ENCODE measurements around the gene PSMC3IP.

Gene PSMC3IP

GRCh38 chr17:42584880-42585279, 7.4 kb upstream of the PSMC3IP start:
- Histone ChIP-seq H3K4me1 (ENCODE audit: control insufficient read depth, insufficient read depth, low read depth, low read length) (no peaks in the 10 kb centered on the region), H2BK15ac (ENCODE audit: low read depth, poor library complexity, severe bottlenecking) (no peak overlapping the region), H3K4me3 (ENCODE audit: insufficient read depth in 1 of 2, low read depth in 1 of 2, low read length in 2 of 2) (no peak overlapping the region), H2BK120ac (ENCODE audit: low read depth, low read length) (no peak overlapping the region), H2AFZ (ENCODE audit: low read depth, low read length) (no peak overlapping the region), H3K27me3 (ENCODE audit: control insufficient read depth in 1 of 2, insufficient read depth in 1 of 2, low read length in 2 of 2) (no peaks in the 10 kb centered on the region), H2AK5ac (ENCODE audit: low read length, severe bottlenecking) (no peak overlapping the region), H3K18ac (ENCODE audit: low read depth in 1 of 2, low read length in 2 of 2) (no peak overlapping the region), H3K79me1 (replicated peaks; ENCODE audit: low read length, poor library complexity, severe bottlenecking) (peaks cover 29% of the 10 kb centered on the region), H3K27ac (ENCODE audit: low read length, poor library complexity, severe bottlenecking) (no peak overlapping the region), H3K4me2 (ENCODE audit: low read length, poor library complexity, severe bottlenecking) (no peak overlapping the region), H3K4ac (ENCODE audit: low read depth in 1 of 2, low read length in 2 of 2) (no peak overlapping the region), H4K8ac (ENCODE audit: low read length) (no peak overlapping the region), H3K23ac (ENCODE audit: low read length in 2 of 2) (no peak overlapping the region), H3K9ac (ENCODE audit: low read length) (no peak overlapping the region), H2BK5ac (ENCODE audit: low read depth, low read length, poor library complexity, severe bottlenecking) (no peak overlapping the region), H3K14ac (ENCODE audit: low read length in 2 of 2) (no peak overlapping the region), H3K36me3 (ENCODE audit: control insufficient read depth in 1 of 2, insufficient read depth in 2 of 2, low read depth in 1 of 2, low read length in 2 of 2) (peaks cover 64 to 96% of the 10 kb centered on the region in 2 experiments), H3K9me3 (ENCODE audit: control insufficient read depth, low read length) (no peaks in the 10 kb centered on the region), H4K91ac (ENCODE audit: low read length) (no peak overlapping the region), H2BK12ac (ENCODE audit: low read length in 2 of 2) (no peak overlapping the region)
- 97% methylated on average over 8 of the region's 9 CpGs for WGBS
- no peak for DNase-seq

- no peaks in the 10 kb centered on the region for H3K9me3 ChIP-seq (ENCODE audit: control insufficient read depth, low read length)
- H3K36me3 ChIP-seq (ENCODE audit: control insufficient read depth in 1 of 2, insufficient read depth in 2 of 2, low read depth in 1 of 2, low read length in 2 of 2) = peaks cover 54 to 78% of the 10 kb centered on the region in 2 experiments
- no peak overlapping the region for H2BK5ac ChIP-seq (ENCODE audit: low read depth, low read length, poor library complexity, severe bottlenecking)
- no peak overlapping the region for H3K4me2 ChIP-seq (ENCODE audit: low read length, poor library complexity, severe bottlenecking)
- WGBS = 94% methylated on average over 9 of the region's 10 CpGs
- no peaks in the 10 kb centered on the region for H3K27me3 ChIP-seq (ENCODE audit: control insufficient read depth in 1 of 2, insufficient read depth in 1 of 2, low read length in 2 of 2)
- H3K4me3 ChIP-seq (ENCODE audit: insufficient read depth in 1 of 2, low read depth in 1 of 2, low read length in 2 of 2) = no peak overlapping the region
- H2BK12ac ChIP-seq (ENCODE audit: low read length in 2 of 2) = no peak overlapping the region
- no peak overlapping the region for H3K23ac ChIP-seq (ENCODE audit: low read length in 2 of 2)
- H3K9ac ChIP-seq (ENCODE audit: low read length) = no peak overlapping the region
- peaks cover 28% of the 10 kb centered on the region for H3K79me1 ChIP-seq (replicated peaks; ENCODE audit: low read length, poor library complexity, severe bottlenecking)
- no peak overlapping the region for H4K8ac ChIP-seq (ENCODE audit: low read length)
- H4K91ac ChIP-seq (ENCODE audit: low read length) = no peak overlapping the region
- no peak overlapping the region for H2BK120ac ChIP-seq (ENCODE audit: low read depth, low read length)
- H2AFZ ChIP-seq (ENCODE audit: low read depth, low read length) = no peak overlapping the region
- H3K4me1 ChIP-seq (ENCODE audit: control insufficient read depth, insufficient read depth, low read depth, low read length) = peaks cover 5% of the 10 kb centered on the region
- no peak overlapping the region for H3K4ac ChIP-seq (ENCODE audit: low read depth in 1 of 2, low read length in 2 of 2)
- H3K14ac ChIP-seq (ENCODE audit: low read length in 2 of 2) = no peak overlapping the region
- no peak overlapping the region for H3K27ac ChIP-seq (ENCODE audit: low read length, poor library complexity, severe bottlenecking)
- H2AK5ac ChIP-seq (ENCODE audit: low read length, severe bottlenecking) = no peak overlapping the region
- no peak overlapping the region for H2BK15ac ChIP-seq (ENCODE audit: low read depth, poor library complexity, severe bottlenecking)
- DNase-seq = no peak
- H3K18ac ChIP-seq (ENCODE audit: low read depth in 1 of 2, low read length in 2 of 2) = no peak overlapping the region
Observed at GRCh38 chr17:42581744-42582270, 4.3 kb upstream of the PSMC3IP start.

GRCh38 chr17:42579794-42580551, 2.4 kb upstream of the PSMC3IP start:
- H3K23ac ChIP-seq (ENCODE audit: low read length in 2 of 2) = no peak overlapping the region
- no peak overlapping the region for H2BK12ac ChIP-seq (ENCODE audit: low read length in 2 of 2)
- H3K4me1 ChIP-seq (ENCODE audit: control insufficient read depth, insufficient read depth, low read depth, low read length) = peaks cover 5% of the 10 kb centered on the region
- H3K18ac ChIP-seq (ENCODE audit: low read depth in 1 of 2, low read length in 2 of 2) = no peak overlapping the region
- H2BK120ac ChIP-seq (ENCODE audit: low read depth, low read length) = no peak overlapping the region
- no peaks in the 10 kb centered on the region for H3K9me3 ChIP-seq (ENCODE audit: control insufficient read depth, low read length)
- H4K91ac ChIP-seq (ENCODE audit: low read length) = no peak overlapping the region
- H3K27ac ChIP-seq (ENCODE audit: low read length, poor library complexity, severe bottlenecking) = no peak overlapping the region
- no peak overlapping the region for H2AK5ac ChIP-seq (ENCODE audit: low read length, severe bottlenecking)
- H2AFZ ChIP-seq (ENCODE audit: low read depth, low read length) = no peak overlapping the region
- 69% methylated on average over 2 of the region's 2 CpGs for WGBS
- no peak overlapping the region for H3K4me2 ChIP-seq (ENCODE audit: low read length, poor library complexity, severe bottlenecking)
- peak overlapping the region; percentile 10 for H3K9ac ChIP-seq (ENCODE audit: low read length)
- no peaks in the 10 kb centered on the region for H3K27me3 ChIP-seq (ENCODE audit: control insufficient read depth in 1 of 2, insufficient read depth in 1 of 2, low read length in 2 of 2)
- no peak overlapping the region for H2BK5ac ChIP-seq (ENCODE audit: low read depth, low read length, poor library complexity, severe bottlenecking)
- no peak overlapping the region for H3K4ac ChIP-seq (ENCODE audit: low read depth in 1 of 2, low read length in 2 of 2)
- H2BK15ac ChIP-seq (ENCODE audit: low read depth, poor library complexity, severe bottlenecking) = no peak overlapping the region
- H4K8ac ChIP-seq (ENCODE audit: low read length) = no peak overlapping the region
- no peak for DNase-seq
- peaks cover 45 to 65% of the 10 kb centered on the region in 2 experiments for H3K36me3 ChIP-seq (ENCODE audit: control insufficient read depth in 1 of 2, insufficient read depth in 2 of 2, low read depth in 1 of 2, low read length in 2 of 2)
- H3K79me1 ChIP-seq (replicated peaks; ENCODE audit: low read length, poor library complexity, severe bottlenecking) = peaks cover 21% of the 10 kb centered on the region
- H3K14ac ChIP-seq (ENCODE audit: low read length in 2 of 2) = no peak overlapping the region
- no peak overlapping the region for H3K4me3 ChIP-seq (ENCODE audit: insufficient read depth in 1 of 2, low read depth in 1 of 2, low read length in 2 of 2)

- Histone ChIP-seq H3K27me3 (ENCODE audit: control insufficient read depth in 1 of 2, insufficient read depth in 1 of 2, low read length in 2 of 2) (no peaks in the 10 kb centered on the region), H3K14ac (ENCODE audit: low read length in 2 of 2) (no peak overlapping the region), H3K36me3 (ENCODE audit: control insufficient read depth in 1 of 2, insufficient read depth in 2 of 2, low read depth in 1 of 2, low read length in 2 of 2) (peaks cover 43 to 64% of the 10 kb centered on the region in 2 experiments), H3K18ac (ENCODE audit: low read depth in 1 of 2, low read length in 2 of 2) (peak overlapping the region in 1 of 2 experiments; percentile 17), H3K9me3 (ENCODE audit: control insufficient read depth, low read length) (no peaks in the 10 kb centered on the region), H2BK15ac (ENCODE audit: low read depth, poor library complexity, severe bottlenecking) (no peak overlapping the region), H2BK12ac (ENCODE audit: low read length in 2 of 2) (no peak overlapping the region), H2BK5ac (ENCODE audit: low read depth, low read length, poor library complexity, severe bottlenecking) (no peak overlapping the region), H4K91ac (ENCODE audit: low read length) (no peak overlapping the region), H3K23ac (ENCODE audit: low read length in 2 of 2) (no peak overlapping the region), H3K27ac (ENCODE audit: low read length, poor library complexity, severe bottlenecking) (peak overlapping the region; percentile 66), H2AK5ac (ENCODE audit: low read length, severe bottlenecking) (no peak overlapping the region), H2BK120ac (ENCODE audit: low read depth, low read length) (no peak overlapping the region), H3K4me2 (ENCODE audit: low read length, poor library complexity, severe bottlenecking) (peak overlapping the region; percentile 92), H4K8ac (ENCODE audit: low read length) (peak overlapping the region; percentile 14), H2AFZ (ENCODE audit: low read depth, low read length) (no peak overlapping the region), H3K9ac (ENCODE audit: low read length) (peak overlapping the region; percentile 96), H3K79me1 (replicated peaks; ENCODE audit: low read length, poor library complexity, severe bottlenecking) (peaks cover 25% of the 10 kb centered on the region), H3K4ac (ENCODE audit: low read depth in 1 of 2, low read length in 2 of 2) (peak overlapping the region; percentile 19 to 57), H3K4me3 (ENCODE audit: insufficient read depth in 1 of 2, low read depth in 1 of 2, low read length in 2 of 2) (peak overlapping the region; percentile 53 to 98), H3K4me1 (ENCODE audit: control insufficient read depth, insufficient read depth, low read depth, low read length) (peaks cover 5% of the 10 kb centered on the region)
- DNase-seq = peak; percentile 84
- WGBS = 1% methylated on average over 18 of the region's 20 CpGs
Observed at GRCh38 chr17:42578282-42578869, 847 bp upstream of the PSMC3IP start.
